GM03348 (cell line): ENCODE measurements around the gene ASXL1.
A peak's percentile ranks its signal among the peaks of the same experiment; 100 is the strongest.

Experiments used
- DNase-seq: peaks from one replicate; pipeline ENCODE4 v3.0.0; 2012; ENCODE audit warnings: low spot score

The ASXL1 gene

DNA sequence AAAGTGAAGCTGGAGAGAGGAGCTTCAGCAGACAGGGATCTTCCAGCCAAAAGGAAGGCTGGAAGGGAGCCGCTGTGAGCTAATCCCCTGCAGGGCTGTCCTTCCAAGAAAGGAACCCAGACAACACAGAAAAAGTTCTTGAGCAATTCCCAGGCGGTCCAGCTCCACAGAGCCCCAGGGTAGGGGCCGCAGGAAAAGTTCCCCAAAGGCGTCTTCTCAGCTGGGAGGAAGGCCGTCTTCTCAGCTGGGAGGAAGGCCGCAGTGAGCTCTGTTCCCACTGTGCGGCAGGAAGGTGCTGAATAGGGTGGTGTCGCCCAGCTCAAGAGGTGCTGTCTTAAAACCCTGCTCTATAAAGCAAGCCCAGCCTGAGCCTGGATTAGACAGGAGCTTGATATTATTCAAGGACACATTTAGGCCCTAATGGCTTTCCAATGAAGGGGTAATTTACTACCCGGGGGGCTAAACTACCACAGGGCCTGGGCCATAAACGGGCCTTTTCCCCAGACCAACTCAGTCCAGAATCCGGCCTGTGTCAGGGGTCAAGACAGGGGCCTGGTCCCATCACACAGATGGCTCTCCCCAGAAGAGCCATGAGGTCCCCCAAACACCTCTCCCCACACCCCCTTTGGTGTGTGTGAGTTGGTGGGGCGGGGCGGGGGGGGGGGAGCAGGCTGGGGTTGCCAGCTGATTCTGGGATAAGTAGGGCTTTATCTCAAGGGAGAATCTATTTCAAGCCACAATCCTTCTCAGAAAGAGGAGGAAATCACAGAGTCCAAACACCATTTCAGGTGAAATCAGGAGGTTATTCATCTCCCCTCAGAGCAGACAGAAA, 123.4 kb downstream of the ASXL1 start:
- no peak for DNase-seq

DNA sequence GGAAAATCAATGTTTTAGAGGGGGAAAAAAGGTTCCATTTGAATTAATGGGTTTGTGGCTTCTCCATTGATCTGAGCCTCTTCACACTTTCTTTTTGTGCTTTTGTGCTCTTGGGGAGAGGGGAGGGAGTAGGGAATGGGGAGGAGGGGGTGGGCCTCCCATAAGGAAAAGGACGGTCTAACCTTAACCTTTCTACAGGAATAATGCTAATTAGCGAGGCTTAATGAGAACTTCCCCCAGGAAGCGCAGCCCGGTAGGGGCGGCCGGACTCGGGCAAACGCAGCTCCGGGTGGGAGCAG, 124.0 kb downstream of the ASXL1 start:
- no peak for DNase-seq

DNA sequence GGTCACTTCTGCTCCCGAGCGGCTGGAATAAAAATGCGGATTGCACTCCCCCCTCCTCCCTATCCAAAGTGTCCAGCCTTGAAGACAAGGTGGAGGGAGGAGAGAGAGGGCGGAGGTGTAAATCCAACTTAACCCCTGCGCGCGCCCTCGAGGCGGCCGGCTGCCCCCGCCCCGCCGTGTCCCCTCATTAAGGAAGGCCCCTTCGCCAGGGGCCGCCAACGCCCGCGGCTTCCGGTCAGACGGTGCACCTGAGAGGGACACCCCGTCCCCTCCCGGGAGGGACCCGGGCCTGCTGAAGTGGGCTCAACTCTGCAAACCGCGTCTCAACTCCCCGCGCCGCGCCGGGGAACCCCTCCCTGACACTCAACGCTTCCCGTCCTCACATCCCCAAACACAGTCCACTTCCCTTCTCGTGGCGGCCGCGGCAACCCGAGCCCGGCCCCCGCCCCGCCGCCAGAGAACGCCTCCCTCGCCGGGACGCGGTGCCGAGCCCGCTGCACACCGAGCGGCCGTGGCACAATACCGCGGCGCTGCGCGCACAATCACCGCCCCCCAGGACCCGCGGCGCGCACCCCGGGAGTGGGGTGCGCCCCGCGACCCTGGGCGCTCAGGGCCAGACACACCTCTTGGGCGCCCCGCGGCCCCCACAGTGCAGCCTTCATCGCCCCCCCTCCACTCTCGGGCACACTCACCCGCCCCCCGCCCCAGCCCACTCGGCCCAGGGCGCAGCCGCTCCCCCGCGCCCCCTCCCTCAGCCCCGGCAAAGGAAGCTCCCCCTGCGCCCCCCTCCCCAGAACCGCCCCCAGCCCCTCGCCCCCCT, 124.5 kb downstream of the ASXL1 start:
- peak; percentile 74 for DNase-seq

DNA sequence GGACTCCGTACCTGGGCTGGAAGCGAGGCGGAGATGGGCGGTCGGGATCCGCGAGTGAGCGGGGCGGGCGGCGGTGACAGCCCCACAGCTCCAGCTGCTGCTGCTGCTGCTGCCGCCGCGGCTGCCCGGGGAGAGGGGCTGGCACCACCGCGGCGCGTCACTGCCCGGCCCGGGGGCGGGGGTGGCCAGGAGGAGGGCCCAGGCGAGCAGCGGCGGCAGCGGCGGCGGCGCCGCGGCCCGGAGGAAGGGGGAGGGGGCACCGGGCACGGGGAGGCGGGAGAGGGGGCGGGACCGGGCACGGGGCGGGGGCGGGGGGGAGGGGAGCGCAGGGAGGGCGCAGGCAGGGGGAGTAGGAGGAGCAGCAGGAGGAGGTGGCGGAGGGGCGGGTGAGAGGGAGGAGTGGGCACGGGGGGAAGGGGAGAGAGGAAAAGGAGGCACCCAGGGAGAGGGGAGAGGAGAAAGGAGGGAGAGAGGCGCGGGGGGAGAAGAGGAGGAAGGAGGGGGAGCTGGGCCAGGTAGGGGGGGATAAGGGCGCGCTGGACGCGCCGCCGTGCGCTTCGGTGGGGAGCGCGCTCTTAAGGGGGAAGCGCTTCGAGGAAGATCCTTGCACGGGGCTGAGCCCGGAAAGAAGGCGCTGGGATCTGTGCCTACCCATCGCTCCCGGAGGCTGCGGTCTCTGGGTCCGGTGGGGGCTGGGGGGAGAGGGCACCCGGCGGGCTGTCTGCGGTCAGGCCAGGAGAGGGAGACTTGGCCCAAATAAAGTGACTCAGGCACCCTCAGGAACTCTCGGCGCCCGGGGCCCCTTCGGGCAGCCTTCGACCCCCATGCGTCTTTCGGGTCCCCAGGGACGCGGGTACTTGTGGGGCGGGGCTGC, 125.5 kb downstream of the ASXL1 start:
- DNase-seq: peak; percentile 91

DNA sequence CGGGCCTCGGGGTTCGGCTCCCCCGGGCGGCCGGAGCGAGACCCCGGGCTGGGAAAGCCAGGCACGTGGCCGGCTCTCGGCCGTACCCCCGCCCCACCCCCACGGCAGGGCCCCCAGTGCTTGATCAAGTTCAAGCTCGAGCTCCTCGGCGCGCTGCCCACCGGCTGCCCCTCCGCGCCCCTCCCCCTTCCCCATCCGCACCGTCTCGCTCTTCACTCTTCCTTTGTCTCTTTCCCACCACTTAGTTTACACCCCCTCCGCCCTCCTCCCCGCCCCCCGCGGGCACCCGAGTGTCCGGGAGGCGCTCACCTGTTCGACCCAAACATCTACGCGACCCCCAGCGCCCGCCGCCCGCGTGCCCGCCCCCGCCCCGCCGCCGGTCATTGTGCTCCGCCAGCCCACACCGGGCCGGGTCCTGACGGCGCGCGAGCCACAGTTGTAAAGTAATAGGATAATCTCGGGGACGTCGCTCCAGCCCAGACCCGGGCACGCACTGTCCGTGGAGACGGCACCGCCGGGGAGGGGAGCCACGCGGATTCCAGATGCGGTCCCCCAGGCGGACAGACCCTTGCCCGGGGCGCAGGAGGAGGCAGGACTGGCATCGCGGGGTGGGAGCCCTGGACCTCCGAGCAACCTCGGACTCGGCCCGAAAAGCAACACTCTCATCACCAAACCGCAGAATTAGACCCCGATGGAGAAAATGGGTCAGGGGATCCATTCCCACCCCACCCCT, 126.3 kb downstream of the ASXL1 start:
- peak; percentile 61 for DNase-seq

DNA sequence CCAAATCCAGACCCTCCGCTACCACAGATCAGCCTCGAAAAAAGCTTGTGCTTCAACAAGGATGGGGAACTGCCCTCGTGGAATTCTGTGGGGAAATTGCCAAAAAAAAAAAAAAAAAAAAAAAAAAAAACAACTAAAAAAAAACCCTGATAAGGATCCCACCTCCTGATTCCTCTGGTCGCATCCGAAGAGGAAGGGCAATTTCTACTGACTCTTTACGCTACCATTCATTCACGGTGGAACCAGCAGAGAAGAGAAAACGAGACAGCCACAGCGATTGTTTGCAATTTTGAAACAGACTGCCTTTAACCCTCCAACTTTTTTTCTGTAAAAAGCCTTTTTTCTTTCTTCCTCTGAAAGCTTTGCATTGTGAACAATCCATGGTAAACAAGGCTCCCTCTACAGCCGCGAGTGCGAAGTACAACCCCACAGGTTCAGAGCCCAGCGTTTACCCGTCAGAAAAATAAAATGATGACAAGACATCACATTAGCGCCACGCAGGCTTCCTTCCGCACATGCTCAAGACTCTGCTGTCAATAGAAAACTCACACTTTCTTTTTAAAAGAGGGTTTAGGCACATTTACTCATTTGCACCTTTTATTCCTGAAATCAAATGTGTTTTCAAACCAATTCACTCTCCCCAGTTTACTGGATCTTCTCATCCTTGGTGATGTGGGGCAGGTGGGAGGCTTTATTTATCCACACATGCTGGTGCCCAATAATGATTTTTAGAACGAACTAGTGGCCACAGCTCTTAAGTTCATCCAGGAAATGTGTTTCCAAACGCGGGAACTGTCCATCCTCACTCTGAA, 127.0 kb downstream of the ASXL1 start:
- peak; percentile 81 for DNase-seq

DNA sequence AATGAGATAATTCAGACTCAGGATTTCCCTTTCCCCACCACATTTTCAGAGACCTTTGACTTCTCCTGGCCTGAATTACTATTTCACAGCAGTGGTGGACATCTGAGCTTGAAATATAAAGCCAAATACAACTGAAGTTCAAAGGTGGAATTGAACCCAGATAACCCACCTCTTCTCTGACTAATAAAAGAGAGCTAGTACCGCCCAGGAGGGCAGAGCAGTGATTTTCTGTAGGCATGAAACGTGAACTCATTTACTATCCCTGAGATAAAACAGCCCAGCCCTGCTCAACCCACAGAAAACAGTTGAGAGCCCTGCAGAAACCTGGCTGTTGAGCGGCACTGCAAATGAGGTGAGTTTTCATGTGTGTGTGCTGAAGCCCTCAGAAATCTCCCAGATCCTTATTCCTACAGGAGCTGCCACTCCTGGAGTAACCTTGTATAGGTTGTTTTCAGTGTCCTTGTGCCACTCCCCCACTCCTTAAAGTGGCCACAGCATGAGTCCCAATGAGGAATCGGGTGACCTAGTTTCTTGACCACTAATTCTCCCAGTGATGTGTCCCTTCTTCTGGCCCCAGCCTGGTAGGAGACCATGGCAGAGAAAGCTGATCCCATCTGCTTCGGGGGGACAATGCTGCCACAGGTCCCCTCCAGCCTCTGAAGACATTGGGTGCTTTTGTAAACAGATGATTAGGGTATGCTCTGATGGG, 127.8 kb downstream of the ASXL1 start:
- DNase-seq: no peak

DNA sequence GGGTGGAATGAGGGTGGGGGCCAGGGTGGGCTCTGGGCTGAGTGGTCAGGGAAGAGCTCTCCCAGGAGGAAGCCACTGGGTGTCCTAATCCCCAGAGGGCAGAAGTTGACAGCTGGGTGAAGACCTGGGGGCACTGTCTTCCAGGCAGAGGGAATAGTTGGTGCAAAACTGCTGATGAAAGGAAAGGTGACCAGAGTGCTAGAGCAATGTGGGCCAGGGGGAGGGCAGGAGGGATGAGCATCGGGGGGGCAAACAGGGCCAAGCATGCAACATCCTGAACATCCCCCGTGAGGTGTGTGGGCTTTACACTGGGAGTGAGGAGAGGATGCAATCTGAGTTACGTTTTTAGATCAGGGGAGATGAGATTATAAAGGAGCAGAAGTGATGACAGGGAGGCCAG, 129.2 kb downstream of the ASXL1 start:
- no peak for DNase-seq

DNA sequence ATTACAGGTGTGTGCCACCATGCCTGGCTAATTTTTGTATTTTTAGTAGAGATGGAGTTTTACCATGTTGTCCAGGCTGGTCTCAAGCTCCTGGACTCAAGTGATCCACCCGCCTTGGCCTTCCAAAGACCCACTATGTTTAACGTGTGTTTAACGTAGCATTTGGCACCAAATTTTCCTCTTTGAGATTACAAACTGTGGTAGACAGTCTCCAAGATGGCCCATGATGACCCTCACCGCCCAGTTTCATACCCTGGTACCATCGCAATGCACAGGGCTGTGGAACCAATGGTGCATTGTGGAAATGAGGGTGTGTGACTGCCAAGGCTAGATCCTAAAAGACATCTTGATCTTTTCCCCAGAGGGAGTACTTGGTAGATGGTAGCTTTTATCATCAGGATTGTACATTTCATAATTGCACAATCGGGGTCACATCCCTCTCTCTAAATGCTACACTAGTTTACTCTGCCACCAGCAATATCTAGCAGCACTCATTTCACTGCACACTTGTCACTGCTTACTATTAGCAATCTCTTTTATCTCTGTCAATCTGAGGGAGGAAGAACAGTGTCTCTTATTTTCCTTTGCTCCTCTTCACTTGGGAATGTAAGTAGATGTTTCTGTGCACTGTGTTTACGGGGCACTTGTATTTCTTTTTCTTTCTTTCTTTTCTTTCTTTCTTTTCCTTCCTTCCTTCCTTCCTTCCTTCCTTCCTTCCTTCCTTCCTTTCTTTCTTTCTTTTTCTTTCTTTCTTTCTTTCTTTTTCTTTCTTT, 130.1 kb downstream of the ASXL1 start:
- no peak for DNase-seq
